Keratinocyte (primary cell): ENCODE data around the gene RIC8A. TPM values are rescaled to one million over a fixed set of nuclear protein-coding genes. Genes with fewer than 3 reads are reported as not detected.

ENCODE experiments used
- DNase-seq: peaks from one replicate; pipeline ENCODE4 v3.0.0-alpha.2; 2011; ENCODE audit warnings: low read depth, missing footprints, low spot score
- FAIRE-seq: peaks from 2 replicates; lab custom pipeline; 2011; peaks lifted over from hg19 to GRCh38; lab: Jason Lieb, UNC
- H2AFZ ChIP-seq: 2 replicates; pipeline ENCODE4 v1.6.0; 2012; ENCODE audit warnings: low read length, control low read depth, inconsistent platforms; ENCODE audit not compliant: control insufficient read depth
- H3K27ac ChIP-seq: 2 replicates; pipeline ENCODE4 v1.5.1; 2011; ENCODE audit warnings: low read length; ENCODE audit not compliant: control insufficient read depth, insufficient read depth
- H3K27me3 ChIP-seq: 3 replicates; pipeline ENCODE4 v1.6.0; 2011; ENCODE audit warnings: low read length; ENCODE audit not compliant: control insufficient read depth, insufficient read depth; ENCODE audit errors: extremely low read depth
- H3K36me3 ChIP-seq, 2 experiments: 2 replicates in 1 of 2; 3 replicates in 1 of 2; pipeline ENCODE4 v1.5.1; 2011; ENCODE audit warnings: low read length in 2 of 2, mild to moderate bottlenecking in 1 of 2; ENCODE audit not compliant: control insufficient read depth in 2 of 2, insufficient read depth in 2 of 2; ENCODE audit errors: extremely low read depth in 1 of 2
- H3K4me1 ChIP-seq: 3 replicates; pipeline ENCODE4 v1.5.1; 2011; ENCODE audit warnings: low read length; ENCODE audit not compliant: control insufficient read depth, insufficient read depth; ENCODE audit errors: extremely low read depth
- H3K4me2 ChIP-seq: 3 replicates; pipeline ENCODE4 v1.6.0; 2011; ENCODE audit warnings: low read depth, low read length; ENCODE audit not compliant: control insufficient read depth, insufficient read depth; ENCODE audit errors: extremely low read depth
- H3K4me3 ChIP-seq, 3 experiments: fragments of 200-600 bp in 1 of 3; sonication (generic) in 1 of 3; 2 replicates in 2 of 3; 3 replicates in 1 of 3; pipeline ENCODE4 v1.5.1; 2011 to 2016; ENCODE audit warnings: low read length in 3 of 3, mild to moderate bottlenecking in 3 of 3, control low read depth in 2 of 3, inconsistent platforms in 1 of 3, low read depth in 1 of 3, mixed read lengths in 1 of 3, mixed run types in 1 of 3, moderate library complexity in 1 of 3; ENCODE audit not compliant: control insufficient read depth in 2 of 3, insufficient read depth in 2 of 3; ENCODE audit errors: extremely low read depth in 1 of 3
- H3K79me2 ChIP-seq: 2 replicates; pipeline ENCODE4 v1.6.0; 2012; ENCODE audit warnings: low read length; ENCODE audit not compliant: control insufficient read depth, insufficient read depth
- H3K9ac ChIP-seq: 3 replicates; pipeline ENCODE4 v1.6.0; 2011; ENCODE audit warnings: low read length; ENCODE audit not compliant: control insufficient read depth, insufficient read depth; ENCODE audit errors: extremely low read depth
- H3K9me1 ChIP-seq: 3 replicates; pipeline ENCODE4 v1.6.0; 2011; ENCODE audit warnings: low read length; ENCODE audit not compliant: control insufficient read depth, insufficient read depth; ENCODE audit errors: extremely low read depth
- H3K9me3 ChIP-seq: 2 replicates; pipeline ENCODE4 v1.5.1; 2012; ENCODE audit warnings: low read depth, low read length; ENCODE audit not compliant: control insufficient read depth
- H4K20me1 ChIP-seq: 3 replicates; pipeline ENCODE4 v1.6.0; 2011; ENCODE audit warnings: low read length; ENCODE audit not compliant: control insufficient read depth, insufficient read depth; ENCODE audit errors: extremely low read depth
- EZH2 ChIP-seq: IDR thresholded peaks from one replicate; pipeline ENCODE4 v1.6.1; 2012; ENCODE audit warnings: inconsistent platforms, mild to moderate bottlenecking, low read length, moderate library complexity
- dilution Hi-C: fragments of 300-500 bp; cut with MboI; formaldehyde crosslinking; loops from one replicate; pipeline ENCODE4 v1.7.0; 2020; ENCODE audit warnings: low sequenced_read_pairs; ENCODE audit not compliant: extremely low pct_ligation_motif_present
- polyA plus RNA-seq, 5 experiments: library from polyadenylated mRNA; depleted of rRNA in 3 of 5; stranded (reverse) in 3 of 5; stranded (forward) in 1 of 5; unstranded in 1 of 5; fragments of >200 nt; gene quantifications; 1 replicate in 1 of 5; 2 replicates in 3 of 5; 3 replicates in 1 of 5; pipeline versions ENCODE4 v1.2.1 to v1.2.3, GENCODE V29; 2011 to 2012; ENCODE audit warnings: missing spikeins in 2 of 5, low read depth in 1 of 5, low replicate concordance in 1 of 5
- TF ChIP-seq, protein P1 (sequence below), 3 experiments: IDR thresholded peaks in 1 of 3; conservative IDR thresholded peaks in 1 of 3; optimal IDR thresholded peaks in 1 of 3; 2 replicates in 2 of 3; 3 replicates in 1 of 3; pipeline versions ENCODE3 to v1.5.1; 2011; ENCODE audit warnings: low read length in 3 of 3, mild to moderate bottlenecking in 3 of 3, moderate library complexity in 2 of 3, control low read depth in 1 of 3, inconsistent platforms in 1 of 3; ENCODE audit not compliant: insufficient read depth in 2 of 3; ENCODE audit errors: extremely low read depth in 1 of 3

Gene RIC8A
- polyA plus RNA-seq, 1 donor (not counting 4 experiments of a cell fraction or from before 2014, with no cell fraction given), result 120 TPM

DNA sequence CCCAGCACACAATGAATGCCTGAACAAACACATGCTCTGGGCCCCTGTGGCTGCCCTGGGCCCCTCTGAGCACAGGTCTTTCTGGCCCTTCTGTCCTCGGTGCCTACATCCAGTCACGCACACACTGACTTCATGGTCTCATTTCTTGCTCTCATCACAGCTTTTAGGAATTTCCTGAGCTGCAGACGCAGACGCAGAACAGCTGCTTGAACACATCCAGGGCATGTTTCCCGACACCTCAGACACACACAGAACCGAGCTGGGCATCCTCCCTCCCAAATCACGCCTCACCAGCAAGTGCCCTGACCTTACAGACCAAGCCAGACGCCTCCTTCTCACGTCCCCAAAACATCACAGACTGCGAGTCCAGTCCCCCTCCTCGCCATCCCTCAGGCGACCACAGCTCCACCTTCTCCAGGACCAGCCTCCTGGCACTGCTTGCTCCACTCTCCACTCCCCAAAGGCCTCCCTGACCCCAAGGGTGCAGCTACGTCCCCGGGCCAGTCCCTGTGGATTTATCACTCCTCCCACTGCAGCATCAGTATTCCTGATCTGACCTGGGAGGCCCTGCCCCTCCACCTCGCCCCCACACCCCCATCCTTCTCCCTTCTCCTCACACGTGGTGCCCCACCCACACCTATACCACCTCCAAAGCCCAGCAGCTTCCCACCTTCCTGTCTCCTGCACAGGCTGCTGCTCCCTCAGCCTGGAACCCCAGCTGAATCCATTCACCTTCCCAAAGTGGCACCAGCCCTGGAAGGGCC, 15.7 kb downstream of the RIC8A start:
- no peak overlapping the region for H2AFZ ChIP-seq
- no peak for FAIRE-seq
- no peak overlapping the region for H3K27ac ChIP-seq
- H3K4me1 ChIP-seq, result peaks cover 8% of the 10 kb centered on the region
- no peaks in the 10 kb centered on the region for H3K9me3 ChIP-seq
- peaks cover 2% of the 10 kb centered on the region in 2 experiments for H3K36me3 ChIP-seq
- TF ChIP-seq, protein P1, sequence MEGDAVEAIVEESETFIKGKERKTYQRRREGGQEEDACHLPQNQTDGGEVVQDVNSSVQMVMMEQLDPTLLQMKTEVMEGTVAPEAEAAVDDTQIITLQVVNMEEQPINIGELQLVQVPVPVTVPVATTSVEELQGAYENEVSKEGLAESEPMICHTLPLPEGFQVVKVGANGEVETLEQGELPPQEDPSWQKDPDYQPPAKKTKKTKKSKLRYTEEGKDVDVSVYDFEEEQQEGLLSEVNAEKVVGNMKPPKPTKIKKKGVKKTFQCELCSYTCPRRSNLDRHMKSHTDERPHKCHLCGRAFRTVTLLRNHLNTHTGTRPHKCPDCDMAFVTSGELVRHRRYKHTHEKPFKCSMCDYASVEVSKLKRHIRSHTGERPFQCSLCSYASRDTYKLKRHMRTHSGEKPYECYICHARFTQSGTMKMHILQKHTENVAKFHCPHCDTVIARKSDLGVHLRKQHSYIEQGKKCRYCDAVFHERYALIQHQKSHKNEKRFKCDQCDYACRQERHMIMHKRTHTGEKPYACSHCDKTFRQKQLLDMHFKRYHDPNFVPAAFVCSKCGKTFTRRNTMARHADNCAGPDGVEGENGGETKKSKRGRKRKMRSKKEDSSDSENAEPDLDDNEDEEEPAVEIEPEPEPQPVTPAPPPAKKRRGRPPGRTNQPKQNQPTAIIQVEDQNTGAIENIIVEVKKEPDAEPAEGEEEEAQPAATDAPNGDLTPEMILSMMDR (optimal IDR thresholded peaks at IDR 0.05 in 1 of 3, IDR thresholded peaks at IDR 0.05 in 1 of 3, conservative IDR thresholded peaks at IDR 0.05 in 1 of 3; ENCODE audit: extremely low read depth in 1 of 3, insufficient read depth in 2 of 3, low read length in 3 of 3), result no peak
- TF ChIP-seq EZH2, result no peak
- H3K9me1 ChIP-seq, result no peaks in the 10 kb centered on the region
- no peaks in the 10 kb centered on the region for H3K27me3 ChIP-seq
- H3K4me3 ChIP-seq, result no peak overlapping the region
- H3K79me2 ChIP-seq, result no peaks in the 10 kb centered on the region
- H4K20me1 ChIP-seq, result no peaks in the 10 kb centered on the region
- no peak for DNase-seq
- dilution Hi-C loops, result no loop called here
- H3K9ac ChIP-seq, result no peak overlapping the region
- no peak overlapping the region for H3K4me2 ChIP-seq

DNA sequence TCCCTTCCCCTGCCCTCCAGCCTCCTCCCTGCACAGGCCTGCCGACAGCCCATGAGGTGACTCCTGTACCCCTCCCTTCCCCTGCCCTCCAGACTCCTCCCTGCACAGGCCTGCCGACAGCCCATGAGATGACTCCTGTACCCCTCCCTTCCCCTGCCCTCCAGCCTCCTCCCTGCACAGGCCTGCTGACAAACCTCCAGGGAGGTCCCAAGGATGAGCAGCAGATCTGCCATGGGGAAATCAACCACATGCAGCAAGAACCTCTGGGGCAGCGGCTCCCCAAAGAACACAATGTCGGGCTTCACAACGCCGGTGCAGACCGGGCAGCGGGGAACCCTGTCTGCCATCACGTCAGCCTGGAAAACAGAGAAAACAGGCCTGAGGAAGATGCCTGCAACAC, 16.4 kb downstream of the RIC8A start:
- H3K79me2 ChIP-seq, result no peaks in the 10 kb centered on the region
- dilution Hi-C loops, result no loop called here
- H3K27me3 ChIP-seq, result no peaks in the 10 kb centered on the region
- no peaks in the 10 kb centered on the region for H3K9me1 ChIP-seq
- H3K9ac ChIP-seq, result no peak overlapping the region
- no peaks in the 10 kb centered on the region for H4K20me1 ChIP-seq
- H2AFZ ChIP-seq, result no peak overlapping the region
- H3K4me3 ChIP-seq, result no peak overlapping the region
- TF ChIP-seq, protein P1 (optimal IDR thresholded peaks at IDR 0.05 in 1 of 3, IDR thresholded peaks at IDR 0.05 in 1 of 3, conservative IDR thresholded peaks at IDR 0.05 in 1 of 3; ENCODE audit: extremely low read depth in 1 of 3, insufficient read depth in 2 of 3, low read length in 3 of 3), result no peak
- no peak for TF ChIP-seq EZH2
- H3K9me3 ChIP-seq, result no peaks in the 10 kb centered on the region
- H3K4me2 ChIP-seq, result no peak overlapping the region
- H3K27ac ChIP-seq, result no peak overlapping the region
- peaks cover 8% of the 10 kb centered on the region for H3K4me1 ChIP-seq
- FAIRE-seq (no peak), DNase-seq (no peak)
- peaks cover 0 to 2% of the 10 kb centered on the region in 2 experiments for H3K36me3 ChIP-seq
